GM18873 (cell line): ENCODE data around the gene ASAP2.

Experiments used
- ATAC-seq: cut with Tn5 transposase; IDR thresholded peaks from one replicate; pipeline ENCODE4 v1.9.1; 2021; ENCODE audit warnings: mild to moderate bottlenecking, moderate library complexity, moderate number of reproducible peaks; ENCODE audit not compliant: unreplicated experiment, low FRiP score

Gene ASAP2

GRCh38 chr2:9179572-9180201, 26.9 kb upstream of the ASAP2 start:
- no peak for ATAC-seq

DNA sequence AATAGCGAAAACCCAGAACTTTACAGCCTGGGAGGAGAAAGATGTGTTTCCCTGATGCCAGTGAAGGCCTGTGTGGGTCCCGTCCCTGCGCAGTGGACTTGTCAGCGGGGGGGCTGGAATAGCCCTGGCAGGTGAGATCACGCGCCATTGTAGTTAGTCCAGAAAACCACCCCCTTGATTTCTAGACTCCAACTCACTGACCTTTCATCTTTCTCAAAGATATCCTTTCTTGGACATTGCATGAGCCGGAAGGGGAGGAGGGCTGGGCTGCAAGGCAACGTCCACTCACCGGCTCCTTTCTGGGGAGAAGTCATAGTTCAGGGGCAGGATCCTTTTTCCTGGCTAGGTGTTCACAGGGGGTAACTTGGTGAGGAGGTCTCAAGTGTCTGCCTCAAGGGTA, 22.3 kb upstream of the ASAP2 start:
- ATAC-seq, result no peak

GRCh38 chr2:9187620-9188214, 18.9 kb upstream of the ASAP2 start:
- ATAC-seq, result no peak

DNA sequence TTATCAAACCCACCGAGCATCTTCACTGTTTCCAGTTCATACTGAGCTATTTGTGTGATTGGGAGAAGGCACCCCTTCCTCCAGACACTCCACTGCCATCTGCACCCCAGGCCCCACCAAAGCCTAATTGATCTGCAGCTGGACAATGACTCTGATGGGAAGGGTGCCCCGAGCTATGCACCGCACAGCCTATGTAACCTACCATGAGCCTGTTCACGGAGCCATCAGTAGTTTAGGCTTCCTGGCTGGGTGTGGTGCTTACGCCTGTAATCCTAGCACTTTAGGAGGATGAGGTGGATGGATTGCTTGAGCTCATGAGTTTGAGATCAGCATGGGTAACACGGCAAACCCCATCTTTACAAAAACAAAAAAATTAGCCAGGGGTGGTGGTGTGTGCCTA, 17.8 kb upstream of the ASAP2 start:
- no peak for ATAC-seq

DNA sequence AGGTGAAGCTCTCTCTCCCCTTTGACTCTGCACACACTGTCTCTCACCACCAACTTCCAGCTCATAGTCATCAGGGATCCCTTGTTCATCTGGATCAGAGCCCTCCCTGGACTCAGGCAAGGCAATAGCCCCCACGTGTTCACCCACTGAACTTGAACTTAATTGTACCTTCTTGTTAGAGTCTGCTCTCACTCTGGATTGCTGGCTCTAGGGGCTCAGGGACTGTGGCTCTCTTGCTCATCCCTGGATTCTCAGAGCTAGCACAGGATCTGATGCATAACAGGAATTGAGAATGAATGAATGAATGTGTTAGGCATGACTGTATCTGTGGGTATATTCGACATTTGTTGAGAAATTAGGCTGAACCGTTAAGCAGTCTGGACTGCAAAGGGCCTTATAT, 16.7 kb upstream of the ASAP2 start:
- ATAC-seq, result no peak

- ATAC-seq, result no peak
These were observed 15.6 kb upstream of the ASAP2 start for GRCh38 chr2:9191041-9191481.

- no peak for ATAC-seq
These were observed 13.9 kb upstream of the ASAP2 start for GRCh38 chr2:9192712-9193111.

DNA sequence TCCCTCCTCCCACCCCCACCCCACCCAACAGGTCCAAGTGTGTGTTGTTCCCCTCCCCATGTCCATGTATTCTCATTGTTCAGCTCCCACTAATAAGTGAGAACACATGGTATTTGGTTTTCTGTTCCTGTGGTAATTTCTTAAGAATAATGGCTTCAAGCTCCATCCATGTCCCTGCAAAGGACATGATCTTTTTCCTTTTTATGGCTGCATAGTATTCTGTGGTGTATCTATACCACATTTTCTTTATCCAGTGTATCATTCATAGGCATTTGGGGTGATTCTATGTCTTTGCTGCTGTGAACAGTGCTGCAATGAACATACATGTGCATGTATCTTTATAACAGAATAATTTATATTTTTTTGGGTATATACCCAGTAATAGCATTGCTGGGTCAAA, 12.3 kb upstream of the ASAP2 start:
- ATAC-seq, result no peak

GRCh38 chr2:9196637-9197036, 10.0 kb upstream of the ASAP2 start:
- no peak for ATAC-seq

DNA sequence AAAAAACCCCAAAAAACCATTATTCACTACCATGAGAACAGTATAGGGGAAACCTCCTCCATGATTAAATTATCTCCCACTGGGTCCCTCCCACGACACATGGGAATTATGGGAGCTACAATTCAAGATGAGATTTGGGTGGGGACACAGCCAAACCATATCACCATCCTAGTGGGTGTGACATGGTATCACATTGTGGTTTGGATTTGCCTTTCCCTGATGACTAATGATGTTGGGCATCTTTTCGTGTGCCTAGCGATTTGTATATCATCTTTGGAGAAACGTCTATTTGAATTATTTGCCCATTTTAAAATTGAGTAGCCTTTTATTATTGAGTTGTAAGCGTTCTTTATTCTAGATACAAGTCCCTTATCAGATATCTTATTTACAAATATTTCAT, 8.7 kb upstream of the ASAP2 start:
- no peak for ATAC-seq

GRCh38 chr2:9199716-9200632, 6.6 kb upstream of the ASAP2 start:
- ATAC-seq, result no peak

DNA sequence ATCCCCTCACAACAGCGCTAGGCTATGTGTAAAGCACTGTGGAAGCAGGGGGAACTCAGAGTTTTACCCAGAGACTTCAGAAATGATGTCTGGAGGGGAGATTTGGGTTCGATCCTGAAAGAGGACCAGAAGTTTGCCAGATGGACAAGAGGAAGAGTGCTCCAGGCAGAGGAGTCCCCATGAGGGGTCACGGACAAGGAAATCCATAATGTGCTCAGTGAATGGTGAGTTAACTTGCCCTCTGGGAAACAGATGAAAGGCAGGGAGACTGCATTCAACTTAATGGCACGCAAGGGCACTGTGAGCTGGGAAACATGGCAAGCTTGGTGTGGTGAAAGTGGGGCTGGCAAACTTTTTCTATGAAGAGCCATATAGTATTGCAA, 6.0 kb upstream of the ASAP2 start:
- ATAC-seq, result no peak

DNA sequence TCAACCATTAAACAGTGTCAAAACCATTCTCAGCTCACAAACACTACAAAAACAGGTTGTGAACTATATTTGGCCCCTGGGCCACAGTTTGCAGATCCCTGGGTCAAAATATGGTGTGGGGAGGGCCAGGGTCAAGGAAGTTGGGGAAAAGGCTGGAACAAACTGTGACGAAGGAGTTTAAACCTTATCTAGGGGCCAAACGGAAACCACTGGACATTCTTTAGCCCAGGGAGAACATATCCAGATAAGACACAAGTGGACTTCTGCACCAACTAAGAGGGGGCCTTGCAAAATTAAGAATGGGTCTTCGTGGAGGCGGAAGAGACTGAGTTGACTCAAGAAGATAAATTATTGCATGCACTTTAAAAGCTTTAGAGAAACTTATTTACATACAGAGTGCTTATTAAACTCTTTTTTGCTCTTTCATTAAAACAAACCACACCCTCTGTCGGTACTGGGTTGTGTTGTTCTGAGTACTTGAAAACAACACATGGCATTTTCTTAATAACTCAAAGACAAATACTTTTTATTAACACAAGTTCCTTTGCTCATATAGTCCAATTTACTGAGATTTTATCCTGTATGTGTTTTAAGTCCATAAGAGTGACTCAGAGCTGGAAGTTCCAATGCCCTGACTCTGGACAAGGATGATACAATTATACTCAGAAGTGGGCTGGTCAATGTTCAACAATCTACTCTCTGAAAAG, 5.3 kb upstream of the ASAP2 start:
- no peak for ATAC-seq

- ATAC-seq, result no peak
These were observed 3.6 kb upstream of the ASAP2 start for GRCh38 chr2:9203006-9203405.

- no peak for ATAC-seq
These were observed 2.7 kb upstream of the ASAP2 start for GRCh38 chr2:9203876-9204275.

GRCh38 chr2:9204939-9205338, 1.7 kb upstream of the ASAP2 start:
- no peak for ATAC-seq

DNA sequence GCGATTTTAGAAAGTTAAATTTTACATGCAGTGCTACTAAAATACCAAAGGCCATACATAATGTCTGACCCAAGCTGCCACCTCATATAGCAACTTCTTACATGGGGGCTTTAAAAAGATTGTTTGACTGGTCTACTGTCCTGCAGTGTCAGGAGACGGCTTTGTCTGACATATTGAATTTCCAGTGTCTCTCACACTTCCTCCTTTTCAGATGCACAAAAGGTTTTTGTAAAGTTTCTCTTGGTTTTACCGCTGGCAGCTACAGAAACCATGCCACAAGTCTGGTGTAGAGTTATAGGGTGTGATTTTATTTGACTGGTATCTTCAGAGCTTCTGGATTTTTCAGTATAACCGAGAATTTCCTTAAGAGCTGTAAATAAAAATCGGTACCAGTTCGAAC, 1.1 kb upstream of the ASAP2 start:
- ATAC-seq, result no peak

DNA sequence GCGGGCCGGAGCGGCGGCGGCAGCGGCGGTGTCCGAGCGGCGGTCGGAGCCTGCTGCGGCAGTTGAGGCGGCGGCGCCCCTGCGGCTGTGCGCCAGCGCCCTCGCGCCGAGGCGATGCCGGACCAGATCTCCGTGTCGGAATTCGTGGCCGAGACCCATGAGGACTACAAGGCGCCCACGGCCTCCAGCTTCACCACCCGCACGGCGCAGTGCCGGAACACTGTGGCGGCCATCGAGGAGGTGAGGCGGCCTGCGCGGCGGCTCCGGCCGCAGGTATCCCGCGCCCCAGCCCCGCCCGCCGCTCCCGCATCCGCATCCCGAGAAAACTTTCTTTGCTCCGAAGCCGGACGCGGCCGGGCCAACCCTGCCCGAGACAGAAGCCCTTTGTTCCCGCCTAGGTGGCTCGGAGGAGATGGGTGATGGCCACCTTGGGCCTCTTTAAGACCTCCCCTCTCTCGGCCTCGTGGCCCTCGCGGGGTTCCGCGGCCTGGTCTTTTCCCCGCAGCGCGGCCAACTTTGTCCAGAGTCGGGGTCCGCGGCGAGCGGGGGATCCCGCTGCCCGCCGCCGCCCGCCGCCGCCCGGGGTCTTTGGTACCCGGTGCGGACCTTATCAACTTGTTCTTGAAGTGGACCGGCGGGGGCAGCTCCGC, 504 bp downstream of the ASAP2 start:
- ATAC-seq, result no peak

DNA sequence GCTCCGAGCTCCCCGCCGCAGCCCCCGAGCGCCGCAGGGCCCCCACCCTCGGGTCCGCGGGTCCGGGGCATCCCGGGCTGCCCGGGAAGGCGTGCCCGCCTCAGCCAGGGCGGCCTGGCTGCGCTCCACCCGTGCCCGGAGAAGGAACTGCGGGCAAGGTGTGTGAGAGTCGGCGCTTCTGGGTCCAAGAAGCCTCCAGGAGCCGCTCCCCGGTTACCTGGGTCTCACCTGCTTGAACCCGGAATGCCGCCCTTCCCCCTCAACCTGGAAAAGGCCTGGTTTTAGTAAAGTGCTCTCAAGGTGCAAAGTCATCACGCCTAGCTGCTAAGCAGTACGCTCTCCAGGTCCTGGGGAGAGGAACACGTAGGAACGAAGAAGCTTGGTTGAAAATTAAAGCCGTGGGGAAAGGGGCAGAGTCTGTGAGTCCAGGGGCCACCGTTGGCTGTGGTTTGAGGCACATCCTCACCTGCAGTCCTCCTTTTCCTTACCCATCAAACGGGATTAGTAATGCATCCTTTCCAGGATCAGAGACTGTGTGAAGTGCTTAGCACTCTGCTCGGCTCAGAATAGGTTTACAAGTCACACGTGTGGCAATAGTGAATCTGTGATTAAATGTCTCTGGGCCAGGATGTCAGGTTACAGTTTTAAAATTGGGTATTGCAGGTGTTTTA, 1.2 kb downstream of the ASAP2 start:
- no peak for ATAC-seq

GRCh38 chr2:9208875-9209274, 2.3 kb downstream of the ASAP2 start:
- no peak for ATAC-seq
